HUES64 (cell line): ENCODE measurements around the gene PRLR.

ENCODE experiments used
- H3K27ac ChIP-seq: 2 replicates; pipeline ENCODE4 v1.7.0; 2013; ENCODE audit warnings: low read depth, low read length, inconsistent platforms
- H3K27me3 ChIP-seq: 2 replicates; pipeline ENCODE4 v1.6.1; 2013; ENCODE audit warnings: mild to moderate bottlenecking, low read length; ENCODE audit not compliant: insufficient read depth
- H3K36me3 ChIP-seq: 2 replicates; pipeline ENCODE4 v1.6.1; 2013; ENCODE audit warnings: mild to moderate bottlenecking, low read length; ENCODE audit not compliant: insufficient read depth
- H3K4me1 ChIP-seq: 2 replicates; pipeline ENCODE4 v1.6.1; 2013; ENCODE audit warnings: mild to moderate bottlenecking, low read length, moderate library complexity; ENCODE audit not compliant: insufficient read depth
- H3K4me3 ChIP-seq: 2 replicates; pipeline ENCODE4 v1.5.1; 2013; ENCODE audit warnings: mild to moderate bottlenecking, low read length, moderate library complexity
- H3K9ac ChIP-seq: 2 replicates; pipeline ENCODE4 v1.6.1; 2013; ENCODE audit warnings: mild to moderate bottlenecking, low read depth, low read length
- H3K9me3 ChIP-seq: 2 replicates; pipeline ENCODE4 v1.6.1; 2013; ENCODE audit warnings: low read depth, low read length; ENCODE audit not compliant: insufficient read depth
- WGBS: fragments of 150-250, 120-280 bp; methylation state at CpG from one replicate; pipeline ENCODE4 v1.1.7; 2013; ENCODE audit warnings: missing lambda C conversion rate; 5-methylcytosine and 5-hydroxymethylcytosine counted together

PRLR gene

DNA sequence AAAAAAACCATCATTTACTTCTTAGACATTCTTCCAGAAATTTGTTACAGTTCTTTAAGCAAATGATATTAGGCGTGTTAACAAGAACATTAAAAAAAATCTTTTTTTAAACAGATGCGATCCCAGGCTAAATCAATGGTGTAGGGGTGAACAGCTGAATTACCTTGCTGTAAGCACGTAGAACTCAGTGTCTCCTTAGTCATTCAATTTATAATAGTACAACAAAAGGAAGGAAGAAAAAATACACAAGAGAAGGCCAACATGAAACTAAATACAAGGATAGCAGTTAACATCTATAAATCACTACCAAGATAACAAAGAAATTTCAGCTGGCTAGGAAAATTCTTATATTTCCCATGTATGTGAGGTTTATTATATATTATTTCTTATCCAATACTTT, 217.9 kb downstream of the PRLR start:
- no peaks in the 10 kb centered on the region for H3K36me3 ChIP-seq
- no peaks in the 10 kb centered on the region; the same call in 1 of the 2 replicates for H3K9me3 ChIP-seq
- no CpG with 5 or more reads among the region's 3 CpGs for WGBS

DNA sequence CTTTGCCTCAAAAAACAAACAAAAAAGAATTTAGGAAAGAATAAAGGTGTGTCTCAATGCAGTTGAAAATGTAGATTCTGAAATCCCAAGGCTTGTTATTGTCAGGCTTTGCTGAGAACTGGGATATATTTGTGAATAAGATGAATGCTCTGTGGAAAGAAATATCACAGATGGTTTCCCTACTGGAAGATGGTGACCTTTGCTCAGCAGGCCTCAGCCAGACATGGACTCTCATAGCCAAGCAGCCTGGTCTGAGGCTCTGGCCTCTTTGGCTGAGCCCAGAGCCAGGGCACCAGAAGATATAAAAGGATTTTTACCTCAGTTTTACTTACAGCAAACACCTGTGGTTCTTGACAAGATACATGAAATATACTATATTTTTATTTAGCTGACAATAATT, 219.6 kb downstream of the PRLR start:
- Histone ChIP-seq H3K4me1 (0 out of 2 replicates have a peak, but pooled peaks cover 3% of the 10 kb centered on the region), H3K36me3 (no peaks in the 10 kb centered on the region), H3K27me3 (no peaks in the 10 kb centered on the region), H3K9ac (no peak overlapping the region), H3K9me3 (no peaks in the 10 kb centered on the region), H3K4me3 (no peak overlapping the region), H3K27ac (no peak overlapping the region)

More for the DNA sequence above, 217.9 kb downstream of the PRLR start:
- no peaks in the 10 kb centered on the region for H3K27me3 ChIP-seq
- H3K27ac ChIP-seq, result no peak overlapping the region
- no peak overlapping the region for H3K9ac ChIP-seq
- 0 out of 2 replicates have a peak, but pooled peaks cover 3% of the 10 kb centered on the region for H3K4me1 ChIP-seq
- H3K4me3 ChIP-seq, result no peak overlapping the region

DNA sequence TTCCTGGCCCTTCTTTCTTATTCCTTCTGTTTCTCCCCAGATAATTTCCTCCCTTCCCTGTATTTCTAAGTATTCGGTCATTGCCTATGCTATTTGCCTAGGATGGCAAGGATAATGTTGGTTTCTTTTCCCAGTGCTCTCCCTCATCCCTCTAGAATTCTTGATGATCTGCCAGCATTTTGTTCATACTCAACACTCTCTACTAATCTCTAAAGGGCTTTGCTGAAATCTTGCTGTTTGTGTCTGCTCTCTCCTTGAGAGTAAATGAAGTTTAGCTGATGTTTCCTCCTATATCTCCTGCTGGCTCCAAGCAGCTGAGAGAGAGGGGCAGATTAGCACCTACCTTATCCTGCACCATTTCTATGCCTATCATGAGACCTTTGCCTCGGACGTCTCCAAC, 220.6 kb downstream of the PRLR start:
- H3K36me3 ChIP-seq, result no peaks in the 10 kb centered on the region
- no peaks in the 10 kb centered on the region for H3K27me3 ChIP-seq
- H3K27ac ChIP-seq, result no peak overlapping the region
- H3K9me3 ChIP-seq, result no peaks in the 10 kb centered on the region
- whole genome bisulfite sequencing, result 90% methylated on average over 3 of the region's 3 CpGs
- H3K4me1 ChIP-seq, result 0 out of 2 replicates have a peak, but pooled peaks cover 3% of the 10 kb centered on the region
- H3K4me3 ChIP-seq, result no peak overlapping the region
- H3K9ac ChIP-seq, result no peak overlapping the region

DNA sequence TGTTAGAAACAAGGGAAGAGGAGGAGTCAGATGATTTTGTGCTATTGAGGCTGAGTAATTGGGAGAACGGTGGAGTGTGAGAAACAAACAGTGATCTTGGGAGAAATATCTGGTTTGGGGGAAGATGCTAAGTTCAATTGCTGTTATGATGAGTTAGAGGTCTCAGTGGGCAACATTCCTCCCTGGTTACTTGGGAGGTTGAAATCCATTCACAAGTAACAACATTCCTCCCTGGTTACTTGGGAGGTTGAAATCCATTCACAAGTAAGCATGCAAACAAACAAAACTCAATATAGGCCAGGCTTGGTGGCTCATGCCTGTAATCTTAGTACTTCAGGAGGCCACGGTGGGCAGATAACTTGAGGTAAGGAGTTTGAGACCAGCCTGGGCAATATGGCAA, 221.3 kb downstream of the PRLR start:
- Histone ChIP-seq H3K36me3 (no peaks in the 10 kb centered on the region), H3K27me3 (no peaks in the 10 kb centered on the region), H3K9ac (no peak overlapping the region), H3K27ac (no peak overlapping the region), H3K9me3 (no peaks in the 10 kb centered on the region), H3K4me1 (0 out of 2 replicates have a peak, but pooled peaks cover 7% of the 10 kb centered on the region), H3K4me3 (no peak overlapping the region)
- 70% methylated on average over 1 of the region's 2 CpGs for WGBS

DNA sequence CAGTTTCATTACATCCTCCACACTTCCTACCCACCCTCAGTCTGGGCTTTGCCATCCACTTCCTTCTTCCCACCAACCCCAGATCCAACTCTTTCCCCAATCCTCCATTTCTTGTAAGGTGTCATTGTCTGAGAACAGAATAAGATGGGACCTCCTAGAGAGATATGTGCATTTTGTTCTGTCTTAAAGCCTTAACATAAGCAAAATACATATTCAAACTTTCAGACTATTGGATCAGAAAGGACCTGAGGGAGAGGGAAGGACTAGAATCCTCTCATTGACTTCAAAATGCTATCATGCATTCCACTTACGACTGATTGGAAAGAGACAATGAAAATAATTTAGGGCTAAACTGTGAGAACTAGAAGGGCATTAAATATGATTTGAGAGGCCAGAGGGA, 225.5 kb downstream of the PRLR start:
- Histone ChIP-seq H3K36me3 (no peaks in the 10 kb centered on the region), H3K9ac (no peak overlapping the region), H3K27ac (no peak overlapping the region), H3K4me1 (0 out of 2 replicates have a peak, but pooled peaks cover 10% of the 10 kb centered on the region), H3K4me3 (no peak overlapping the region), H3K27me3 (no peaks in the 10 kb centered on the region), H3K9me3 (no peaks in the 10 kb centered on the region)
- WGBS, result 97% methylated on average over 1 of the region's 1 CpG

DNA sequence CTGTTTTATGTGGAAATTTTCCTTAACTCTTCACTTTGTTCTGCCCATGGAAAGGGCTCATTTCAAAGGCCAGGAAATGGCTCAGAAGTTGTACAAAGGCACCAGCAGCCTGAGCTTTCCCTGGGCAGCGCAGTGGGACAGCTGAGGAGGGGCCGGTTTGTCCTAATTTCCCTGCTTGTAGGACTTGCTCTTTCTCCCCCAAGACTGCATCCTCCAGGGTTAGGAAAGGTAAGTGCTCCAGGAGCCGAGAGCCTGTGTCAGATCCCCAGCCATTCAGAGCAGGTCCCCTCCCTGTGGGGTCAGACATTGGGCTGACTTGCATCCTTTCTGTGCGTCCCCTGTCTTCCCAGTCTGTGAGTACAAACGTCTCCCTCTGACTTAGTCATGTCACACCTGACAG, 226.1 kb downstream of the PRLR start:
- H3K4me3 ChIP-seq, result no peak overlapping the region
- WGBS, result 49% methylated on average over 5 of the region's 5 CpGs

DNA sequence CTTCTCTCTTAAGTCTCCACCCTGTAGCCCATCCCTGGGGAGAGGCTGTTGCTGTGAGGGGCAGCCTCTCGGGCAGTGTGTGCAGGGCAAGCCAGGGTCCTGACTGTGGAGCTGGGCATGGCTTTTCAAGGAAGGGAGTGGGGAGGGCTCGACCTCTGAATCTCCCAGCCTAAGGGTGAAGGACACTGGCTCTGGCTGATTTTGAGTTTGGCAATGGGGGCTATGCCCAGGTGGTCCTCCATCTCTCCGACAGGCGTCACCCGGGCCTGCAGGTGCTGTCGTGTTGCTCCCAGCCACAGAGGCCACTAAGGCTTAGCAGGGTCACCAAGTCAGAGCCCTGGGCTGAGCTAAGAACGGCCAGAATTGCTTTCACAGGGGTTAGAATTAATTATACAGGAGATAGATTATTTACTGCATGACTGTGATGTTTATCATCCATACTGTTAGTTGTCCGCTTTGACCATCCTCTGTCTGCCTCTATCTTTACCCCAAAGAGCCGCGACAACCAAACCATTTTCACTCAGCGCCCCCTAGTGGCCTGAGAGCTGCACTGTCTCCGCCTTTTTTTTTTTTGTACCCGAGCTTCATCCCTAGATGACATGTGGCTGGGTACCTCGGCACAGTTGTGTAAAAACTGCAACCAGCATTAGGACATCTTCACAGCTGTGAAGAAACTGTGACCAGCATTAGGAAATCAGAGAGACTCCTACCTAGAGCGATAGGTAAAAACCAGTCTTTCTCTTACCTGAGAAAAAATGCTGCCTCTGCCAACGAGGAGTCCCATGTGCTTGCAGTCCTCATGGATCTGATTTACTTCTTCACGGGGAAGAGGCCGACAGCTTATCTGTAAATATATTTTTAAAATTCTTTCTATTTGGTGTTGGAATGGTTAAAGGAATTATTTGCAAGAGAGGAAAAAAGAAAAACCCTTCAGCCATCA, 227.0 kb downstream of the PRLR start:
- H3K4me1 ChIP-seq, result 0 out of 2 replicates have a peak, but pooled peaks cover 8% of the 10 kb centered on the region
- WGBS, result 50% methylated on average over 16 of the region's 18 CpGs
- no peaks in the 10 kb centered on the region for H3K9me3 ChIP-seq
- H3K4me3 ChIP-seq, result no peak overlapping the region
- no peaks in the 10 kb centered on the region for H3K27me3 ChIP-seq
- H3K36me3 ChIP-seq, result no peaks in the 10 kb centered on the region
- H3K27ac ChIP-seq, result no peak overlapping the region
- no peak overlapping the region for H3K9ac ChIP-seq

More for the DNA sequence above, 226.1 kb downstream of the PRLR start:
- Histone ChIP-seq H3K9me3 (no peaks in the 10 kb centered on the region), H3K36me3 (no peaks in the 10 kb centered on the region), H3K9ac (no peak overlapping the region), H3K27me3 (no peaks in the 10 kb centered on the region), H3K4me1 (0 out of 2 replicates have a peak, but pooled peaks cover 10% of the 10 kb centered on the region), H3K27ac (no peak overlapping the region)

DNA sequence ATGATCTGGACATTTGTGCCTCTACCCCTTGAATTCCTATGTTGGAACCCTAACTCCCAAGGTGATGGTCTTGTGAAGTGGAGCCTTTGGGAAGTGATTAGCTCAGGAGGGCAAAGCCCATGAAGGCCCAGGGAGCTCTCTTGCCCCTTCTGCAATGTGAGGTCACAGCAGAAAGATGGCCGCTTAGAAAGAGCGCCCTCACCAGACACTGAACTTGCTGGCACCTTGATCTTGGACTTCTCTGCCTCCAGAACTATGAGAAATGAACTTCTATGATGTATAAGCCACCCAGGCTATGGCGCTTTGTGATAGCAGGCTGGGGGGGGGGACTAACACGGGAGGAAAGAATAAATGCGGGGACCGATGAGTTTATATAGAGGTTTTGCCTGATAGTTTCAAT, 227.8 kb downstream of the PRLR start:
- no peaks in the 10 kb centered on the region for H3K36me3 ChIP-seq
- no peaks in the 10 kb centered on the region for H3K27me3 ChIP-seq
- H3K9me3 ChIP-seq, result no peaks in the 10 kb centered on the region
- no peak overlapping the region for H3K4me3 ChIP-seq
- no peak overlapping the region for H3K27ac ChIP-seq
- WGBS, result 97% methylated on average over 6 of the region's 6 CpGs
- H3K9ac ChIP-seq, result no peak overlapping the region
- 0 out of 2 replicates have a peak, but pooled peaks cover 8% of the 10 kb centered on the region for H3K4me1 ChIP-seq

DNA sequence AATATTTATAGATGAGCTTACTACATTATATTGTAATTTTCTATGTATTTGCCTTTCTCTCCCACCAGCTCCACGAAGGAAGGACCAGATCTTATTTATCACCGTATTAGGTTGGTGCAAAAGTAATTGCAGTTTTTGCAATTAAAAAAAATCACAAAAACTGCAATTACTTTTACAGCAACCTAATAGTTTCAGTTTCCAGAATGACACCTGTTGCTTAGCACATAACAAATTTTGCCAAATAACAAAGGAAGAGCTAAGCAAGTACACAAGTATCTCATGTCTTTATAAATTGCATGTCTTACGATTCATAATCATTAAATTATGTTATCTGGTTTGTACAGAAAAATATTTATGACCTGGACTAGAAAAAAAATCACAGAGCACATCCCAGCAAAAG, 228.4 kb downstream of the PRLR start:
- Histone ChIP-seq H3K27ac (no peak overlapping the region), H3K4me1 (0 out of 2 replicates have a peak, but pooled peaks cover 8% of the 10 kb centered on the region), H3K9ac (no peak overlapping the region), H3K36me3 (no peaks in the 10 kb centered on the region), H3K4me3 (no peak overlapping the region), H3K9me3 (no peaks in the 10 kb centered on the region), H3K27me3 (no peaks in the 10 kb centered on the region)
- WGBS, result no CpG with 5 or more reads among the region's 3 CpGs
